ENCODE data around the gene SPOP.

DNA sequence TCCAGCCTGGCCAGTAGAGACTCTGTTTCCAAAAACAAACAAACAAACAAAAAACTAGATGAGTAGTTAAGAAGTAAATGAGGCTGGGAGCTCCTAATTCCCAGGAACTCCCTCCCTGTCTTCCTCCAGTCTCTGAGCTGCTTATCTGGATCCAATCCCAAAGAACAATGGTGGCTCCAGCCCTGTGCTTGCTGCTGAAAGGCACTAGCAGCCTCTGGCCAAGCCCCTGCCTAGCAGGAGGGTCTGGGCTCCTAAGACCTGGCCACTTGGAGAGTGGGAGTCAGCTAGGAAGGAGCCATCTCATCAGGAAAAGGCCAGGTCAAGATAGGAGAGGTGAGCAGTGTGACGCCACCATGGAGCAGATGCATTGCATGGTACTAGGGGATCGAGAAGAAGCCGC, 44.2 kb upstream of the SPOP start:
- TF ChIP-seq, protein P1, sequence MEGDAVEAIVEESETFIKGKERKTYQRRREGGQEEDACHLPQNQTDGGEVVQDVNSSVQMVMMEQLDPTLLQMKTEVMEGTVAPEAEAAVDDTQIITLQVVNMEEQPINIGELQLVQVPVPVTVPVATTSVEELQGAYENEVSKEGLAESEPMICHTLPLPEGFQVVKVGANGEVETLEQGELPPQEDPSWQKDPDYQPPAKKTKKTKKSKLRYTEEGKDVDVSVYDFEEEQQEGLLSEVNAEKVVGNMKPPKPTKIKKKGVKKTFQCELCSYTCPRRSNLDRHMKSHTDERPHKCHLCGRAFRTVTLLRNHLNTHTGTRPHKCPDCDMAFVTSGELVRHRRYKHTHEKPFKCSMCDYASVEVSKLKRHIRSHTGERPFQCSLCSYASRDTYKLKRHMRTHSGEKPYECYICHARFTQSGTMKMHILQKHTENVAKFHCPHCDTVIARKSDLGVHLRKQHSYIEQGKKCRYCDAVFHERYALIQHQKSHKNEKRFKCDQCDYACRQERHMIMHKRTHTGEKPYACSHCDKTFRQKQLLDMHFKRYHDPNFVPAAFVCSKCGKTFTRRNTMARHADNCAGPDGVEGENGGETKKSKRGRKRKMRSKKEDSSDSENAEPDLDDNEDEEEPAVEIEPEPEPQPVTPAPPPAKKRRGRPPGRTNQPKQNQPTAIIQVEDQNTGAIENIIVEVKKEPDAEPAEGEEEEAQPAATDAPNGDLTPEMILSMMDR (IDR thresholded peaks at IDR 0.05), result no peak
- TF ChIP-seq POLR2AphosphoS5 (IDR thresholded peaks at IDR 0.05), result no peak
